Measurements from ENCODE around the gene CCDC159.

DNA sequence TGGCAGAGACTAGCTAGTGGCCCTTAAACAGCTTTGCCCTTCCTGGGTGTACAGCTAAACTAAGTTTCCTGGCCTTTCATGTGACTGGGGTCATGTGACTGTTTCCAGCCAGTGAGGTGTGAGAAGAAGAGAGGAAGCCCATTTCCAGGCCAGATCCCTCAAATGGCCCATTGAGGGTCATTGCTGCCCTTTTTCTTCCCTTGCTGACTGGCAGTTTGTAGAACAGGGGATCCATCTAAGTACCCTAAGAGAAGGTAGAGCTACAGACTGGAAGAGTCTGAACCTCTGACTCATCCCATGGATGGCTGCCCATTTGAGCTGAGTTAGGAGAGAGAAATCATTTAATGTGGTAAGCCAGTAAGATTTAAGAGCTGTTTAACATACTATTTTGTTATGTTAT, 30.9 kb downstream of the CCDC159 start:
- TF ChIP-seq, protein P1, sequence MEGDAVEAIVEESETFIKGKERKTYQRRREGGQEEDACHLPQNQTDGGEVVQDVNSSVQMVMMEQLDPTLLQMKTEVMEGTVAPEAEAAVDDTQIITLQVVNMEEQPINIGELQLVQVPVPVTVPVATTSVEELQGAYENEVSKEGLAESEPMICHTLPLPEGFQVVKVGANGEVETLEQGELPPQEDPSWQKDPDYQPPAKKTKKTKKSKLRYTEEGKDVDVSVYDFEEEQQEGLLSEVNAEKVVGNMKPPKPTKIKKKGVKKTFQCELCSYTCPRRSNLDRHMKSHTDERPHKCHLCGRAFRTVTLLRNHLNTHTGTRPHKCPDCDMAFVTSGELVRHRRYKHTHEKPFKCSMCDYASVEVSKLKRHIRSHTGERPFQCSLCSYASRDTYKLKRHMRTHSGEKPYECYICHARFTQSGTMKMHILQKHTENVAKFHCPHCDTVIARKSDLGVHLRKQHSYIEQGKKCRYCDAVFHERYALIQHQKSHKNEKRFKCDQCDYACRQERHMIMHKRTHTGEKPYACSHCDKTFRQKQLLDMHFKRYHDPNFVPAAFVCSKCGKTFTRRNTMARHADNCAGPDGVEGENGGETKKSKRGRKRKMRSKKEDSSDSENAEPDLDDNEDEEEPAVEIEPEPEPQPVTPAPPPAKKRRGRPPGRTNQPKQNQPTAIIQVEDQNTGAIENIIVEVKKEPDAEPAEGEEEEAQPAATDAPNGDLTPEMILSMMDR (IDR thresholded peaks at IDR 0.05), result no peak
- TF ChIP-seq RCOR1 (IDR thresholded peaks at IDR 0.05; ENCODE audit: low read length) (no peak), GABPA (IDR thresholded peaks at IDR 0.05; ENCODE audit: low read depth) (no peak), YY1 (IDR thresholded peaks at IDR 0.05; ENCODE audit: low read depth) (no peak)
